Gastrocnemius medialis (tissue), 4 donors: ENCODE measurements around the gene HTT.

Experiments used
- CTCF ChIP-seq, 5 experiments: fragments of 450-650 bp in 3 of 5; fragments of 200-600 bp in 2 of 5; sonication (generic) in 2 of 5; IDR thresholded peaks in 4 of 5; conservative IDR thresholded peaks in 1 of 5; 1 replicate in 4 of 5; 2 replicates in 1 of 5; pipeline ENCODE4 v1.5.1; 2016 to 2019; ENCODE audit warnings: antibody characterized with exemption in 5 of 5, mild to moderate bottlenecking in 3 of 5, moderate library complexity in 3 of 5
- POLR2A ChIP-seq, 2 donors: fragments of 450-650 bp; IDR thresholded peaks; one replicate each; pipeline ENCODE4 v1.6.1; 2017; ENCODE audit warnings: antibody characterized with exemption in 2 of 2, mild to moderate bottlenecking in 2 of 2, moderate library complexity in 2 of 2

- no peak for TF ChIP-seq CTCF (IDR thresholded peaks at IDR 0.05 in 4 of 5, conservative IDR thresholded peaks at IDR 0.05 in 1 of 5)
- no peak for TF ChIP-seq POLR2A (IDR thresholded peaks at IDR 0.05)
Observed at GRCh38 chr4:3229964-3230363, 155.5 kb downstream of the HTT start.
